K562 (cell line): ENCODE data around the gene TBC1D2.

Experiments used
- EZH2 ChIP-seq: IDR thresholded peaks from 2 replicates; pipeline ENCODE4 v1.6.1; 2012; ENCODE audit warnings: low read depth, mild to moderate bottlenecking, inconsistent platforms, low read length, borderline replicate concordance
- SREBF2 ChIP-seq: sonication (generic); formaldehyde crosslinking; IDR thresholded peaks from 2 replicates; pipeline ENCODE4 v1.4.0; 2020; ENCODE audit warnings: mild to moderate bottlenecking, missing genetic modification reagents

- no peak for TF ChIP-seq SREBF2 (CRISPR knock-in tag)
- TF ChIP-seq EZH2: no peak
Measured at GRCh38 chr9:98186236-98186635, 69.2 kb downstream of the TBC1D2 start.
